GM23338 (cell line): ENCODE data around the gene ACO2. TPM values are rescaled to one million over a fixed set of nuclear protein-coding genes. Genes with fewer than 3 reads are reported as not detected.

Experiments
- ATAC-seq: fragments of 200-7000 bp; cut with Tn5 transposase; 3 replicates; pipeline ENCODE4 v1.9.1; 2020
- DNase-seq: peaks from one replicate; pipeline ENCODE4 v3.0.0-alpha.2; 2015; ENCODE audit warnings: low spot score
- H2AFZ ChIP-seq: fragments of 200-600 bp; sonication (generic); 2 replicates; pipeline ENCODE4 v1.8.0; 2016; ENCODE audit warnings: antibody characterized with exemption, mild to moderate bottlenecking, moderate library complexity
- H3F3A ChIP-seq: fragments of 200-600 bp; sonication (generic); replicated peaks from 2 replicates; pipeline ENCODE4 v1.8.0; 2017; ENCODE audit warnings: antibody characterized with exemption, mixed run types, low read depth
- H3K27ac ChIP-seq: fragments of 200-600 bp; sonication (generic); 2 replicates; pipeline ENCODE4 v1.6.1; 2016; ENCODE audit warnings: low read depth
- H3K27me3 ChIP-seq: fragments of 200-600 bp; sonication (generic); 2 replicates; pipeline ENCODE4 v1.8.0; 2016; ENCODE audit warnings: mild to moderate bottlenecking, mixed run types, moderate library complexity; ENCODE audit not compliant: insufficient read depth
- H3K36me3 ChIP-seq: fragments of 200-600 bp; sonication (generic); 2 replicates; pipeline ENCODE4 v1.8.0; 2016; ENCODE audit warnings: mild to moderate bottlenecking; ENCODE audit not compliant: insufficient read depth
- H3K4me1 ChIP-seq: fragments of 200-600 bp; sonication (generic); 2 replicates; pipeline ENCODE4 v1.8.0; 2016; ENCODE audit warnings: mild to moderate bottlenecking, moderate library complexity; ENCODE audit not compliant: insufficient read depth
- H3K4me2 ChIP-seq: fragments of 200-600 bp; sonication (generic); 2 replicates; pipeline ENCODE4 v1.7.1; 2017; ENCODE audit warnings: mixed run types
- H3K4me3 ChIP-seq: fragments of 200-600 bp; sonication (generic); 2 replicates; pipeline ENCODE4 v1.6.1; 2016; ENCODE audit warnings: mixed run types
- H3K79me2 ChIP-seq: fragments of 200-600 bp; sonication (generic); replicated peaks from 2 replicates; pipeline ENCODE4 v1.8.0; 2017; ENCODE audit warnings: mild to moderate bottlenecking; ENCODE audit not compliant: insufficient read depth
- H3K9me2 ChIP-seq: fragments of 200-600 bp; sonication (generic); 2 replicates; pipeline ENCODE4 v1.8.0; 2017; ENCODE audit not compliant: insufficient read depth
- H4K20me1 ChIP-seq: fragments of 200-600 bp; sonication (generic); replicated peaks from 2 replicates; pipeline ENCODE4 v1.8.0; 2017; ENCODE audit warnings: mild to moderate bottlenecking; ENCODE audit not compliant: insufficient read depth
- H3K27ac Mint-ChIP-seq: 2 replicates; pipeline ENCODE4 v1.8.0; 2020; ENCODE audit warnings: inconsistent platforms, mild to moderate bottlenecking, moderate library complexity, mixed read lengths
- H3K27me3 Mint-ChIP-seq: 3 replicates; pipeline ENCODE4 v1.8.0; 2022; ENCODE audit warnings: low read depth, mild to moderate bottlenecking, moderate library complexity, mixed read lengths, inconsistent platforms; ENCODE audit not compliant: insufficient read depth, poor library complexity
- H3K36me3 Mint-ChIP-seq: 3 replicates; pipeline ENCODE4 v1.8.0; 2021; ENCODE audit warnings: low read depth, mild to moderate bottlenecking, inconsistent platforms, moderate library complexity, mixed read lengths
- H3K4me1 Mint-ChIP-seq: 3 replicates; pipeline ENCODE4 v1.8.0; 2020; ENCODE audit warnings: mild to moderate bottlenecking, inconsistent platforms, mixed read lengths
- H3K4me3 Mint-ChIP-seq: 3 replicates; pipeline ENCODE4 v1.8.0; 2021; ENCODE audit warnings: moderate library complexity, mild to moderate bottlenecking, inconsistent platforms, mixed read lengths
- H3K9me3 Mint-ChIP-seq: 3 replicates; pipeline ENCODE4 v1.8.0; 2020; ENCODE audit warnings: moderate library complexity, mild to moderate bottlenecking, inconsistent platforms, mixed read lengths
- CREB1 ChIP-seq: fragments of 250-450 bp; sonication (Bioruptor Pico); IDR thresholded peaks from 2 replicates; pipeline ENCODE4 v1.5.0; 2020; ENCODE audit warnings: low read depth, mild to moderate bottlenecking, moderate library complexity
- EZH2 ChIP-seq: fragments of 200-600 bp; sonication (generic); IDR thresholded peaks from one replicate; pipeline ENCODE4 v1.8.0; 2017; ENCODE audit warnings: antibody characterized with exemption, mild to moderate bottlenecking, low read depth; ENCODE audit not compliant: unreplicated experiment
- JUNB ChIP-seq: IDR thresholded peaks from one replicate; pipeline ENCODE4 v1.6.1; 2016; ENCODE audit warnings: antibody characterized with exemption; ENCODE audit not compliant: unreplicated experiment
- NANOG ChIP-seq: IDR thresholded peaks from 2 replicates; pipeline ENCODE4 v1.6.1; 2016; ENCODE audit warnings: antibody characterized with exemption, borderline replicate concordance
- ZNF331 ChIP-seq: fragments of 250-450 bp; sonication (Bioruptor Pico); IDR thresholded peaks from 2 replicates; pipeline ENCODE4 v1.5.0; 2020; ENCODE audit warnings: low read depth, mild to moderate bottlenecking, moderate library complexity
- polyA plus RNA-seq: library from polyadenylated mRNA; unstranded; fragments of >200 nt; fragmentation: Nextera tagmentation; extraction: Ambion mirVana; gene quantifications from 2 replicates; pipeline ENCODE4 v1.2.1, GENCODE V29; 2016
- total RNA-seq: library from RNA; depleted of rRNA; stranded (reverse); fragments of >200 nt; shearing (Covaris generic); gene quantifications from 2 replicates; pipeline ENCODE4 v1.2.3, GENCODE V29; 2014
- TF ChIP-seq, protein P1 (sequence below), 2 experiments: fragments of 200-600 bp in 1 of 2; sonication (generic) in 1 of 2; conservative IDR thresholded peaks; 2 replicates each; pipeline versions ENCODE4 v1.5.1 to v1.6.1; 2016 to 2017; ENCODE audit warnings: antibody characterized with exemption in 2 of 2, low read depth in 2 of 2, mild to moderate bottlenecking in 2 of 2, moderate library complexity in 1 of 2
- TF ChIP-seq, protein P2 (sequence below): IDR thresholded peaks from 2 replicates; pipeline ENCODE4 v1.6.1; 2016; ENCODE audit warnings: antibody characterized with exemption

ACO2 gene
- total and polyA plus RNA-seq, 2 experiments from 2014 or later = 36.2 to 79.7 TPM

GRCh38 chr22:41574847-41575381 lies 106.0 kb downstream of the ACO2 start:
- Histone ChIP-seq H3K9me2 (no peaks in the 10 kb centered on the region), H3K4me3 (no peak overlapping the region), H2AFZ (no peak overlapping the region), H4K20me1 (no peaks in the 10 kb centered on the region; the same call in 1 of the 2 replicates), H3K4me2 (no peak overlapping the region), H3K27ac (no peak overlapping the region), H3K27me3 (no peaks in the 10 kb centered on the region), H3K36me3 (no peaks in the 10 kb centered on the region), H3K79me2 (no peaks in the 10 kb centered on the region), H3K4me1 (no peaks in the 10 kb centered on the region), H3F3A (no peaks in the 10 kb centered on the region)
- Mint-ChIP-seq H3K4me3 (no peak overlapping the region), H3K36me3 (peaks cover 3% of the 10 kb centered on the region; the same call in 1 of the 3 replicates), H3K27ac (no peak overlapping the region), H3K27me3 (peaks cover 13% of the 10 kb centered on the region), H3K4me1 (peaks cover 3% of the 10 kb centered on the region; the same call in 1 of the 3 replicates), H3K9me3 (no peaks in the 10 kb centered on the region; the same call in 2 of the 3 replicates)
- DNase-seq = no peak
- TF ChIP-seq CREB1 (CRISPR knock-in tag) = no peak
- no peak for ATAC-seq

- Mint-ChIP-seq H3K27me3 (peaks cover 15% of the 10 kb centered on the region), H3K4me3 (no peak overlapping the region), H3K4me1 (peaks cover 3% of the 10 kb centered on the region; the same call in 1 of the 3 replicates), H3K9me3 (no peaks in the 10 kb centered on the region; the same call in 2 of the 3 replicates), H3K27ac (no peak overlapping the region), H3K36me3 (peaks cover 3% of the 10 kb centered on the region; the same call in 1 of the 3 replicates)
- Histone ChIP-seq H3K4me1 (no peaks in the 10 kb centered on the region), H3K36me3 (no peaks in the 10 kb centered on the region), H2AFZ (no peak overlapping the region), H3K9me2 (no peaks in the 10 kb centered on the region), H4K20me1 (no peaks in the 10 kb centered on the region; the same call in 1 of the 2 replicates), H3K4me2 (no peak overlapping the region), H3K79me2 (no peaks in the 10 kb centered on the region), H3K27me3 (no peaks in the 10 kb centered on the region), H3K27ac (no peak overlapping the region), H3K4me3 (no peak overlapping the region), H3F3A (no peaks in the 10 kb centered on the region)
- TF ChIP-seq NANOG (no peak), CREB1 (CRISPR knock-in tag) (no peak), ZNF331 (CRISPR knock-in tag) (no peak), EZH2 (no peak), JUNB (no peak)
- TF ChIP-seq, protein P1, sequence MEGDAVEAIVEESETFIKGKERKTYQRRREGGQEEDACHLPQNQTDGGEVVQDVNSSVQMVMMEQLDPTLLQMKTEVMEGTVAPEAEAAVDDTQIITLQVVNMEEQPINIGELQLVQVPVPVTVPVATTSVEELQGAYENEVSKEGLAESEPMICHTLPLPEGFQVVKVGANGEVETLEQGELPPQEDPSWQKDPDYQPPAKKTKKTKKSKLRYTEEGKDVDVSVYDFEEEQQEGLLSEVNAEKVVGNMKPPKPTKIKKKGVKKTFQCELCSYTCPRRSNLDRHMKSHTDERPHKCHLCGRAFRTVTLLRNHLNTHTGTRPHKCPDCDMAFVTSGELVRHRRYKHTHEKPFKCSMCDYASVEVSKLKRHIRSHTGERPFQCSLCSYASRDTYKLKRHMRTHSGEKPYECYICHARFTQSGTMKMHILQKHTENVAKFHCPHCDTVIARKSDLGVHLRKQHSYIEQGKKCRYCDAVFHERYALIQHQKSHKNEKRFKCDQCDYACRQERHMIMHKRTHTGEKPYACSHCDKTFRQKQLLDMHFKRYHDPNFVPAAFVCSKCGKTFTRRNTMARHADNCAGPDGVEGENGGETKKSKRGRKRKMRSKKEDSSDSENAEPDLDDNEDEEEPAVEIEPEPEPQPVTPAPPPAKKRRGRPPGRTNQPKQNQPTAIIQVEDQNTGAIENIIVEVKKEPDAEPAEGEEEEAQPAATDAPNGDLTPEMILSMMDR (conservative IDR thresholded peaks at IDR 0.05; ENCODE audit: low read depth in 2 of 2) = no peak
- DNase-seq (no peak), ATAC-seq (no peak)
Measured at GRCh38 chr22:41575533-41575932, 106.6 kb downstream of the ACO2 start.

DNA sequence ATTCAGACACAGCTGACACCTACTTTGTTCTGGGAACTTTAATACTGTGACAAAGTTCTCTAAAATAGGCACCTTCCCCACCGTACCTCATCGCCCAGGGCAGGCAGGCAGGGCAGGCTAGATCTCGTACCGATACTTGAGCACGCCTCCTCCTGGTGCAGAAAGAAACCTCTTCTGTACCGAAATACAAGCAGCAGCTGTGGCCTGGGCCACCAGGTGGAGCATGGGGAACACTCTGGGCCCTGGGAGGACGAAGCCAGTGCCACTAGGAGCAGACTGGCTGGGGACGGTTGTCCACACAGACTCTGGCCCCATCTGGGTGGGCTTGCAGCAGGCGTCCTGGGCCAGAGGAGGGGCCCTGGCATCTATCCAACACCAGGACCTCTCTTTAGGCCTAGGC lies 108.0 kb downstream of the ACO2 start:
- peak overlapping the region; percentile 78; the same call in 1 of the 2 replicates for H3K27ac Mint-ChIP-seq
- TF ChIP-seq, protein P2, sequence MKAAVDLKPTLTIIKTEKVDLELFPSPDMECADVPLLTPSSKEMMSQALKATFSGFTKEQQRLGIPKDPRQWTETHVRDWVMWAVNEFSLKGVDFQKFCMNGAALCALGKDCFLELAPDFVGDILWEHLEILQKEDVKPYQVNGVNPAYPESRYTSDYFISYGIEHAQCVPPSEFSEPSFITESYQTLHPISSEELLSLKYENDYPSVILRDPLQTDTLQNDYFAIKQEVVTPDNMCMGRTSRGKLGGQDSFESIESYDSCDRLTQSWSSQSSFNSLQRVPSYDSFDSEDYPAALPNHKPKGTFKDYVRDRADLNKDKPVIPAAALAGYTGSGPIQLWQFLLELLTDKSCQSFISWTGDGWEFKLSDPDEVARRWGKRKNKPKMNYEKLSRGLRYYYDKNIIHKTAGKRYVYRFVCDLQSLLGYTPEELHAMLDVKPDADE = no peak
- TF ChIP-seq CREB1 (CRISPR knock-in tag) = 0 out of 2 replicates have a peak, but pooled peaks have one; percentile 15
- TF ChIP-seq, protein P1 (conservative IDR thresholded peaks at IDR 0.05; ENCODE audit: low read depth in 2 of 2) = peak; percentile 82 to 99

More for the DNA sequence above, 108.0 kb downstream of the ACO2 start:
- Histone ChIP-seq H3K79me2 (no peaks in the 10 kb centered on the region), H4K20me1 (no peaks in the 10 kb centered on the region; the same call in 1 of the 2 replicates), H3K27ac (no peak overlapping the region), H3K36me3 (no peaks in the 10 kb centered on the region), H3K27me3 (no peaks in the 10 kb centered on the region), H3F3A (no peaks in the 10 kb centered on the region), H3K9me2 (no peaks in the 10 kb centered on the region), H3K4me1 (no peaks in the 10 kb centered on the region), H3K4me3 (no peak overlapping the region), H2AFZ (no peak overlapping the region), H3K4me2 (no peak overlapping the region)
- Mint-ChIP-seq H3K27me3 (peaks cover 18% of the 10 kb centered on the region), H3K36me3 (peaks cover 3% of the 10 kb centered on the region; the same call in 1 of the 3 replicates), H3K9me3 (no peaks in the 10 kb centered on the region; the same call in 2 of the 3 replicates), H3K4me3 (no peak overlapping the region), H3K4me1 (peaks cover 3% of the 10 kb centered on the region; the same call in 1 of the 3 replicates)
- peak; percentile 96 for ATAC-seq
- DNase-seq = peak; percentile 95
